Urinary bladder (tissue), 4 donors: ENCODE results near the gene PTH1R. TPM values are rescaled to one million over a fixed set of nuclear protein-coding genes. Genes with fewer than 3 reads are reported as not detected.

ENCODE experiments used
- DNase-seq: peaks from one replicate; pipeline ENCODE4 v3.0.0-alpha.2; 2015; ENCODE audit errors: extremely low spot score
- H3K27ac ChIP-seq: one replicate; pipeline ENCODE4 v1.5.1; 2013; ENCODE audit warnings: low read depth, mild to moderate bottlenecking, moderate library complexity
- H3K36me3 ChIP-seq: one replicate; pipeline ENCODE4 v1.6.1; 2013; ENCODE audit warnings: mild to moderate bottlenecking, moderate library complexity; ENCODE audit not compliant: insufficient read depth
- H3K4me1 ChIP-seq: one replicate; pipeline ENCODE4 v1.6.1; 2013; ENCODE audit warnings: mild to moderate bottlenecking, moderate library complexity; ENCODE audit not compliant: insufficient read depth
- H3K4me3 ChIP-seq: one replicate; pipeline ENCODE4 v1.5.1; 2013; ENCODE audit warnings: low read depth, low read length
- WGBS: extraction: QIAGEN DNeasy Blood & Tissue Kit; methylation state at CpG from one replicate; pipeline ENCODE4 v1.1.7; 2013; 5-methylcytosine and 5-hydroxymethylcytosine counted together
- polyA plus RNA-seq: library from polyadenylated mRNA; stranded (reverse); fragments of 200-250 nt; gene quantifications from one replicate; pipeline ENCODE4 v1.2.3, GENCODE V29; 2013
- total RNA-seq: library from RNA; depleted of rRNA; stranded (reverse); fragments of >200 nt; gene quantifications from one replicate; pipeline ENCODE4 v1.2.3, GENCODE V29; 2014
- donor health status: healthy with polysubstance abuse.
- donor health status: healthy.

PTH1R gene
- total and polyA plus RNA-seq, 2 donors: 11.5 to 26.4 TPM

GRCh38 chr3:46864061-46864881, 13.2 kb upstream of the PTH1R start:
- WGBS: 75% methylated on average over 10 of the region's 10 CpGs
- DNase-seq: no peak
- H3K4me1 ChIP-seq: no peaks in the 10 kb centered on the region
- H3K27ac ChIP-seq: no peak overlapping the region
- no peak overlapping the region for H3K4me3 ChIP-seq
- H3K36me3 ChIP-seq: no peaks in the 10 kb centered on the region

GRCh38 chr3:46865031-46865507, 12.5 kb upstream of the PTH1R start:
- WGBS: 53% methylated on average over 12 of the region's 12 CpGs
- no peak for DNase-seq
- no peak overlapping the region for H3K4me3 ChIP-seq
- H3K27ac ChIP-seq: no peak overlapping the region
- no peaks in the 10 kb centered on the region for H3K4me1 ChIP-seq
- H3K36me3 ChIP-seq: no peaks in the 10 kb centered on the region

GRCh38 chr3:46865546-46865945, 12.0 kb upstream of the PTH1R start:
- no peak overlapping the region for H3K4me3 ChIP-seq
- whole genome bisulfite sequencing: 70% methylated on average over 2 of the region's 2 CpGs
- DNase-seq: no peak
- H3K27ac ChIP-seq: no peak overlapping the region
- H3K36me3 ChIP-seq: no peaks in the 10 kb centered on the region
- H3K4me1 ChIP-seq: no peaks in the 10 kb centered on the region

GRCh38 chr3:46866032-46866595, 11.4 kb upstream of the PTH1R start:
- no peak for DNase-seq
- no peaks in the 10 kb centered on the region for H3K4me1 ChIP-seq
- WGBS: 86% methylated on average over 11 of the region's 11 CpGs
- no peak overlapping the region for H3K4me3 ChIP-seq
- no peak overlapping the region for H3K27ac ChIP-seq
- no peaks in the 10 kb centered on the region for H3K36me3 ChIP-seq

- H3K4me3 ChIP-seq: no peak overlapping the region
- no peak overlapping the region for H3K27ac ChIP-seq
- no peak for DNase-seq
- no peaks in the 10 kb centered on the region for H3K36me3 ChIP-seq
- no peaks in the 10 kb centered on the region for H3K4me1 ChIP-seq
- 29% methylated on average over 15 of the region's 15 CpGs for WGBS
These were observed 10.6 kb upstream of the PTH1R start for GRCh38 chr3:46866720-46867549.

GRCh38 chr3:46867550-46867898, 10.0 kb upstream of the PTH1R start:
- Histone ChIP-seq H3K4me3 (no peak overlapping the region), H3K4me1 (no peaks in the 10 kb centered on the region), H3K27ac (no peak overlapping the region), H3K36me3 (no peaks in the 10 kb centered on the region)
- 25% methylated on average over 15 of the region's 15 CpGs for WGBS
- DNase-seq: no peak

- WGBS: 74% methylated on average over 8 of the region's 8 CpGs
- Histone ChIP-seq H3K36me3 (no peaks in the 10 kb centered on the region), H3K4me1 (no peaks in the 10 kb centered on the region), H3K4me3 (no peak overlapping the region), H3K27ac (no peak overlapping the region)
- DNase-seq: no peak
These were observed 9.2 kb upstream of the PTH1R start for GRCh38 chr3:46868287-46868686.

- 86% methylated on average over 7 of the region's 7 CpGs for WGBS
- Histone ChIP-seq H3K4me3 (no peak overlapping the region), H3K4me1 (no peaks in the 10 kb centered on the region), H3K27ac (no peak overlapping the region), H3K36me3 (no peaks in the 10 kb centered on the region)
- no peak for DNase-seq
These were observed 8.6 kb upstream of the PTH1R start for GRCh38 chr3:46868948-46869347.

GRCh38 chr3:46869440-46869839, 8.1 kb upstream of the PTH1R start:
- 88% methylated on average over 10 of the region's 10 CpGs for WGBS
- Histone ChIP-seq H3K36me3 (no peaks in the 10 kb centered on the region), H3K4me1 (no peaks in the 10 kb centered on the region), H3K4me3 (no peak overlapping the region), H3K27ac (no peak overlapping the region)
- no peak for DNase-seq

- H3K4me3 ChIP-seq: no peak overlapping the region
- DNase-seq: no peak
- H3K36me3 ChIP-seq: no peaks in the 10 kb centered on the region
- H3K4me1 ChIP-seq: no peaks in the 10 kb centered on the region
- H3K27ac ChIP-seq: no peak overlapping the region
- 94% methylated on average over 5 of the region's 5 CpGs for WGBS
These were observed 6.9 kb upstream of the PTH1R start for GRCh38 chr3:46870651-46871050.

- DNase-seq: no peak
- 65% methylated on average over 10 of the region's 10 CpGs for WGBS
- Histone ChIP-seq H3K36me3 (no peaks in the 10 kb centered on the region), H3K4me1 (no peaks in the 10 kb centered on the region), H3K27ac (no peak overlapping the region), H3K4me3 (no peak overlapping the region)
These were observed 6.3 kb upstream of the PTH1R start for GRCh38 chr3:46871222-46871621.

GRCh38 chr3:46873521-46873920, 4.0 kb upstream of the PTH1R start:
- Histone ChIP-seq H3K27ac (no peak overlapping the region), H3K4me1 (no peaks in the 10 kb centered on the region), H3K4me3 (no peak overlapping the region), H3K36me3 (no peaks in the 10 kb centered on the region)
- no peak for DNase-seq
- 79% methylated on average over 5 of the region's 5 CpGs for WGBS

GRCh38 chr3:46874430-46874829, 3.1 kb upstream of the PTH1R start:
- no peak for DNase-seq
- 22% methylated on average over 18 of the region's 18 CpGs for WGBS
- Histone ChIP-seq H3K27ac (no peak overlapping the region), H3K36me3 (no peaks in the 10 kb centered on the region), H3K4me3 (no peak overlapping the region), H3K4me1 (no peaks in the 10 kb centered on the region)

- H3K27ac ChIP-seq: no peak overlapping the region
- 94% methylated on average over 9 of the region's 9 CpGs for WGBS
- H3K4me3 ChIP-seq: no peak overlapping the region
- no peaks in the 10 kb centered on the region for H3K4me1 ChIP-seq
- DNase-seq: no peak
- H3K36me3 ChIP-seq: no peaks in the 10 kb centered on the region
These were observed 2.0 kb upstream of the PTH1R start for GRCh38 chr3:46875560-46875959.
